Vagina (tissue), 2 donors: Measurements from ENCODE around the gene SV2B. TPM values are rescaled to one million over a fixed set of nuclear protein-coding genes. Genes with fewer than 3 reads are reported as not detected.

Experiments
- DNase-seq, 2 donors: peaks; one replicate each; pipeline ENCODE4 v3.0.0-alpha.2; 2017; ENCODE audit errors: extremely low spot score in 2 of 2
- H3K27ac ChIP-seq: fragments of 200-600 bp; sonication (generic); one replicate; pipeline ENCODE4 v1.5.1; 2019
- H3K27me3 ChIP-seq: fragments of 200-600 bp; sonication (generic); one replicate; pipeline ENCODE4 v1.5.1; 2019
- H3K36me3 ChIP-seq, 2 donors: fragments of 200-600 bp; sonication (generic); one replicate each; pipeline ENCODE4 v1.5.1; 2017 to 2019
- H3K4me1 ChIP-seq: fragments of 200-600 bp; sonication (generic); one replicate; pipeline ENCODE4 v1.5.1; 2019
- H3K4me3 ChIP-seq, 2 donors: fragments of 200-600 bp; sonication (generic); 1 replicate in 1 of 2; 2 replicates in 1 of 2; pipeline ENCODE4 v1.5.1; 2016 to 2019
- H3K9me3 ChIP-seq: fragments of 200-600 bp; sonication (generic); one replicate; pipeline ENCODE4 v1.5.1; 2019
- CTCF ChIP-seq, 3 experiments: fragments of 450-650 bp in 2 of 3; fragments of 200-600 bp in 1 of 3; sonication (generic) in 1 of 3; IDR thresholded peaks; one replicate each; pipeline ENCODE4 v1.5.1; 2017 to 2019; ENCODE audit warnings: antibody characterized with exemption in 3 of 3, mild to moderate bottlenecking in 2 of 3, moderate library complexity in 2 of 3
- POLR2A ChIP-seq, 2 donors: fragments of 450-650 bp; IDR thresholded peaks; one replicate each; pipeline ENCODE4 v1.6.1; 2017; ENCODE audit warnings: antibody characterized with exemption in 2 of 2, mild to moderate bottlenecking in 2 of 2, moderate library complexity in 2 of 2
- POLR2AphosphoS5 ChIP-seq, 2 donors: sonication (generic); formaldehyde crosslinking; IDR thresholded peaks; one replicate each; pipeline ENCODE4 v1.9.0; 2017; ENCODE audit warnings: antibody characterized with exemption in 2 of 2, mild to moderate bottlenecking in 2 of 2, low read depth in 1 of 2; ENCODE audit not compliant: insufficient read depth in 1 of 2
- intact Hi-C: fragments of 100-400 bp; cut with DNase I; formaldehyde crosslinking; loops from one replicate; pipeline ENCODE4 v1.15.1; 2023
- total RNA-seq: library from RNA; depleted of rRNA; stranded (reverse); fragments of >200 nt; gene quantifications from one replicate; pipeline ENCODE4 v1.2.3, GENCODE V29; 2016

SV2B gene
- total RNA-seq, 1 donor from 2014 or later, result 3.2 TPM

GRCh38 chr15:91316126-91316525, 216.1 kb downstream of the SV2B start:
- no peak for DNase-seq
- no peaks in the 10 kb centered on the region for H3K27me3 ChIP-seq
- intact Hi-C loops, result no loop called here
- H3K4me1 ChIP-seq, result no peaks in the 10 kb centered on the region
- H3K36me3 ChIP-seq, result no peaks in the 10 kb centered on the region
- no peak overlapping the region for H3K4me3 ChIP-seq
- no peaks in the 10 kb centered on the region for H3K9me3 ChIP-seq
- no peak overlapping the region for H3K27ac ChIP-seq
- no peak for TF ChIP-seq CTCF (IDR thresholded peaks at IDR 0.05)
- no peak for TF ChIP-seq POLR2A (IDR thresholded peaks at IDR 0.05)
- TF ChIP-seq POLR2AphosphoS5 (IDR thresholded peaks at IDR 0.05; ENCODE audit: insufficient read depth in 1 of 2, low read depth in 1 of 2), result no peak

- Histone ChIP-seq H3K27ac (no peak overlapping the region), H3K9me3 (no peaks in the 10 kb centered on the region), H3K4me3 (no peak overlapping the region), H3K36me3 (no peaks in the 10 kb centered on the region), H3K4me1 (no peaks in the 10 kb centered on the region), H3K27me3 (no peaks in the 10 kb centered on the region)
- TF ChIP-seq POLR2AphosphoS5 (IDR thresholded peaks at IDR 0.05; ENCODE audit: insufficient read depth in 1 of 2, low read depth in 1 of 2), result no peak
- no peak for TF ChIP-seq CTCF (IDR thresholded peaks at IDR 0.05)
- no peak for TF ChIP-seq POLR2A (IDR thresholded peaks at IDR 0.05)
- intact Hi-C loops, result no loop called here
- no peak for DNase-seq
These were observed 218.5 kb downstream of the SV2B start for GRCh38 chr15:91318516-91318915.

GRCh38 chr15:91318931-91319330, 218.9 kb downstream of the SV2B start:
- no peak for DNase-seq
- H3K36me3 ChIP-seq, result no peaks in the 10 kb centered on the region
- H3K4me1 ChIP-seq, result no peaks in the 10 kb centered on the region
- no peak overlapping the region for H3K4me3 ChIP-seq
- no peaks in the 10 kb centered on the region for H3K27me3 ChIP-seq
- H3K27ac ChIP-seq, result no peak overlapping the region
- intact Hi-C loops, result no loop called here
- TF ChIP-seq CTCF (IDR thresholded peaks at IDR 0.05) (no peak), POLR2A (IDR thresholded peaks at IDR 0.05) (no peak), POLR2AphosphoS5 (IDR thresholded peaks at IDR 0.05; ENCODE audit: insufficient read depth in 1 of 2, low read depth in 1 of 2) (no peak)
- no peaks in the 10 kb centered on the region for H3K9me3 ChIP-seq

GRCh38 chr15:91319371-91320059, 219.5 kb downstream of the SV2B start:
- TF ChIP-seq POLR2AphosphoS5 (IDR thresholded peaks at IDR 0.05; ENCODE audit: insufficient read depth in 1 of 2, low read depth in 1 of 2), result no peak
- TF ChIP-seq CTCF (IDR thresholded peaks at IDR 0.05), result no peak
- TF ChIP-seq POLR2A (IDR thresholded peaks at IDR 0.05), result no peak
- no peaks in the 10 kb centered on the region for H3K27me3 ChIP-seq
- H3K9me3 ChIP-seq, result no peaks in the 10 kb centered on the region
- intact Hi-C loops, result no loop called here
- no peaks in the 10 kb centered on the region for H3K4me1 ChIP-seq
- H3K4me3 ChIP-seq, result no peak overlapping the region
- no peak for DNase-seq
- no peaks in the 10 kb centered on the region for H3K36me3 ChIP-seq
- H3K27ac ChIP-seq, result no peak overlapping the region

- H3K9me3 ChIP-seq, result no peaks in the 10 kb centered on the region
- intact Hi-C loops, result no loop called here
- no peaks in the 10 kb centered on the region for H3K36me3 ChIP-seq
These were observed 220.0 kb downstream of the SV2B start for GRCh38 chr15:91320101-91320500.

More at GRCh38 chr15:91320101-91320500, 220.0 kb downstream of the SV2B start:
- Histone ChIP-seq H3K4me1 (no peaks in the 10 kb centered on the region), H3K27ac (no peak overlapping the region), H3K27me3 (no peaks in the 10 kb centered on the region), H3K4me3 (no peak overlapping the region)
- no peak for DNase-seq
- no peak for TF ChIP-seq POLR2AphosphoS5 (IDR thresholded peaks at IDR 0.05; ENCODE audit: insufficient read depth in 1 of 2, low read depth in 1 of 2)
- no peak for TF ChIP-seq CTCF (IDR thresholded peaks at IDR 0.05)
- no peak for TF ChIP-seq POLR2A (IDR thresholded peaks at IDR 0.05)
